PC-3 (cell line): Measurements from ENCODE around the gene HMGCLL1.

Experiments
- EZH2 ChIP-seq: fragments of 300-600 bp; sonication (generic); IDR thresholded peaks from one replicate; pipeline ENCODE4 v1.6.1; 2017; ENCODE audit warnings: antibody characterized with exemption, mild to moderate bottlenecking, low read length; ENCODE audit not compliant: unreplicated experiment
- EZH2phosphoT487 ChIP-seq: fragments of 300-600 bp; sonication (generic); IDR thresholded peaks from 2 replicates; pipeline ENCODE4 v1.6.1; 2018; ENCODE audit warnings: mild to moderate bottlenecking, antibody characterized with exemption, low read length, borderline replicate concordance
- TF ChIP-seq, protein P1 (sequence below): fragments of 300-600 bp; sonication (generic); conservative IDR thresholded peaks from 2 replicates; pipeline ENCODE4 v1.5.1; 2017; ENCODE audit warnings: antibody characterized with exemption, low read depth, mild to moderate bottlenecking, low read length

DNA sequence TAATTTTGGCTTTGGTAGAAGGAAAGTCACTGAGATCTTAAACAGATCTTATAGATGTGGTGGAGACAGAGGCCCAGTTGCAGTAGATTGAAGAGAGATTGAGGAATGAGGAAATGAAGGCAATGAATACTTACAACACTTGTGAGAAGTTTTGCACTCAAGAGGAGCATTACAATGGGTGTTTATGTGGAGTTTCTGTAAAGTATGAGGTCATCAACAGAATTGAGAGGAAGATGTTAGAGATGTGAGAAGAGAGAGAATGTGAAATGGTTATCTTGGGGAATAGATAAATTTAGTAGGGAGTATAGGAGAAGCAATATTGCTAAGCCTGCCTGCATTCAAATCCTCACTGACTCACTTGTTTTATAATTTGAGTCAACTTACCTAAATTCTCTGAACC lies 168.3 kb downstream of the HMGCLL1 start:
- TF ChIP-seq, protein P1, sequence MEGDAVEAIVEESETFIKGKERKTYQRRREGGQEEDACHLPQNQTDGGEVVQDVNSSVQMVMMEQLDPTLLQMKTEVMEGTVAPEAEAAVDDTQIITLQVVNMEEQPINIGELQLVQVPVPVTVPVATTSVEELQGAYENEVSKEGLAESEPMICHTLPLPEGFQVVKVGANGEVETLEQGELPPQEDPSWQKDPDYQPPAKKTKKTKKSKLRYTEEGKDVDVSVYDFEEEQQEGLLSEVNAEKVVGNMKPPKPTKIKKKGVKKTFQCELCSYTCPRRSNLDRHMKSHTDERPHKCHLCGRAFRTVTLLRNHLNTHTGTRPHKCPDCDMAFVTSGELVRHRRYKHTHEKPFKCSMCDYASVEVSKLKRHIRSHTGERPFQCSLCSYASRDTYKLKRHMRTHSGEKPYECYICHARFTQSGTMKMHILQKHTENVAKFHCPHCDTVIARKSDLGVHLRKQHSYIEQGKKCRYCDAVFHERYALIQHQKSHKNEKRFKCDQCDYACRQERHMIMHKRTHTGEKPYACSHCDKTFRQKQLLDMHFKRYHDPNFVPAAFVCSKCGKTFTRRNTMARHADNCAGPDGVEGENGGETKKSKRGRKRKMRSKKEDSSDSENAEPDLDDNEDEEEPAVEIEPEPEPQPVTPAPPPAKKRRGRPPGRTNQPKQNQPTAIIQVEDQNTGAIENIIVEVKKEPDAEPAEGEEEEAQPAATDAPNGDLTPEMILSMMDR = no peak
- TF ChIP-seq EZH2 (no peak), EZH2phosphoT487 (no peak)
